Gastrocnemius medialis (tissue), 4 donors: Measurements from ENCODE around the gene PALLD. TPM values are rescaled to one million over a fixed set of nuclear protein-coding genes. Genes with fewer than 3 reads are reported as not detected.

Experiments
- ATAC-seq, 2 donors: fragments of 150-250 bp; one replicate each; pipeline ENCODE4 v1.9.1; 2016
- DNase-seq, 2 donors: peaks; one replicate each; pipeline ENCODE4 v3.0.0-alpha.2; 2019
- H3K27ac ChIP-seq, 4 donors: fragments of 200-600 bp; sonication (generic); 1 replicate in 1 of 4; 2 replicates in 3 of 4; pipeline ENCODE4 v1.5.1; 2016 to 2018; ENCODE audit warnings: mild to moderate bottlenecking in 2 of 4, moderate library complexity in 1 of 4
- H3K27me3 ChIP-seq, 3 donors: fragments of 200-600 bp; sonication (generic) in 2 of 3; 1 replicate in 1 of 3; 2 replicates in 2 of 3; pipeline versions ENCODE4 v1.5.1 to v1.6.0; 2016 to 2019; ENCODE audit warnings: mild to moderate bottlenecking in 1 of 3, moderate library complexity in 1 of 3
- H3K36me3 ChIP-seq, 2 donors: fragments of 200-600 bp; sonication (generic) in 1 of 2; one replicate each; pipeline ENCODE4 v1.5.1; 2017 to 2018
- H3K4me1 ChIP-seq, 2 donors: fragments of 200-600 bp; sonication (generic) in 1 of 2; one replicate each; pipeline ENCODE4 v1.5.1; 2016 to 2017; ENCODE audit warnings: mild to moderate bottlenecking in 2 of 2
- H3K4me3 ChIP-seq, 4 donors: fragments of 200-600 bp; sonication (generic) in 3 of 4; 1 replicate in 1 of 4; 2 replicates in 3 of 4; pipeline ENCODE4 v1.5.1; 2016 to 2019; ENCODE audit warnings: mild to moderate bottlenecking in 2 of 4
- H3K9me3 ChIP-seq, 3 donors: fragments of 200-600 bp; sonication (generic) in 2 of 3; 1 replicate in 1 of 3; 2 replicates in 2 of 3; pipeline ENCODE4 v1.5.1; 2016 to 2019
- POLR2A ChIP-seq, 2 donors: fragments of 450-650 bp; IDR thresholded peaks; one replicate each; pipeline ENCODE4 v1.6.1; 2017; ENCODE audit warnings: antibody characterized with exemption in 2 of 2, mild to moderate bottlenecking in 2 of 2, moderate library complexity in 2 of 2
- in situ Hi-C, 4 donors: fragments of 200-750 bp; cut with MboI; loops; one replicate each; pipeline versions ENCODE4 v1.15.0 to v1.8.0; 2017; ENCODE audit warnings: low sequenced_read_pairs in 4 of 4
- intact Hi-C: fragments of 100-400 bp; cut with DNase I; formaldehyde crosslinking; loops from one replicate; pipeline ENCODE4 v1.15.1; 2023; ENCODE audit warnings: low total_unique reads
- total RNA-seq, 4 donors: library from RNA; depleted of rRNA; stranded (reverse); fragments of >200 nt; gene quantifications; one replicate each; pipeline versions ENCODE4 v1.1.0 to v1.2.3, GENCODE V29; 2016
- TF ChIP-seq, protein P1 (sequence below), 5 experiments: fragments of 450-650 bp in 3 of 5; fragments of 200-600 bp in 2 of 5; sonication (generic) in 2 of 5; IDR thresholded peaks in 4 of 5; conservative IDR thresholded peaks in 1 of 5; 1 replicate in 4 of 5; 2 replicates in 1 of 5; pipeline ENCODE4 v1.5.1; 2016 to 2019; ENCODE audit warnings: antibody characterized with exemption in 5 of 5, mild to moderate bottlenecking in 3 of 5, moderate library complexity in 3 of 5

The PALLD gene
- total RNA-seq, 4 donors from 2014 or later, result 165 to 439 (median 319) TPM

DNA sequence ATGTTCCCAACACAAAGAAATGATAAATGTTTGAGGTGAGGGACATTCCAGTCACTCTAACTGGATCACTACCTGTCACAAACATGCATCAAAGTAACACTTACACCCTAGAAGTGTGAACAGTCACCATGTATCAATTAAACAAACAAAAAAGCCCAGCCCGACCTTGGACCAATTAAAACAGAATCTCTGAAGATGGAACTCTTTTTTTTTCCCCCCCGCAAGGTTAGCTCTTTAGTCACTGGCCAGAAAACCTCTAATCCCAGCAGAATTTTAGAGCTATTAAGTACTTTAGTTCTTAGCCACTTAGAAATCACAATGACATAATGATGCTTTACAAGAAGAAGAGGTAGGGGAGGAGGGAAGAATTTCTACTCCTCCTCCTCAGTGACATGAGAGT, 154.5 kb downstream of the PALLD start:
- peaks cover 12 to 17% of the 10 kb centered on the region in 2 donors for H3K4me1 ChIP-seq
- intact Hi-C loops, result no loop called here
- no peaks in the 10 kb centered on the region for H3K9me3 ChIP-seq
- no peaks in the 10 kb centered on the region for H3K36me3 ChIP-seq
- ATAC-seq (no peak), DNase-seq (no peak)
- H3K27me3 ChIP-seq, result no peaks in the 10 kb centered on the region
- no peak overlapping the region for H3K27ac ChIP-seq
- H3K4me3 ChIP-seq, result no peak overlapping the region
- TF ChIP-seq, protein P1, sequence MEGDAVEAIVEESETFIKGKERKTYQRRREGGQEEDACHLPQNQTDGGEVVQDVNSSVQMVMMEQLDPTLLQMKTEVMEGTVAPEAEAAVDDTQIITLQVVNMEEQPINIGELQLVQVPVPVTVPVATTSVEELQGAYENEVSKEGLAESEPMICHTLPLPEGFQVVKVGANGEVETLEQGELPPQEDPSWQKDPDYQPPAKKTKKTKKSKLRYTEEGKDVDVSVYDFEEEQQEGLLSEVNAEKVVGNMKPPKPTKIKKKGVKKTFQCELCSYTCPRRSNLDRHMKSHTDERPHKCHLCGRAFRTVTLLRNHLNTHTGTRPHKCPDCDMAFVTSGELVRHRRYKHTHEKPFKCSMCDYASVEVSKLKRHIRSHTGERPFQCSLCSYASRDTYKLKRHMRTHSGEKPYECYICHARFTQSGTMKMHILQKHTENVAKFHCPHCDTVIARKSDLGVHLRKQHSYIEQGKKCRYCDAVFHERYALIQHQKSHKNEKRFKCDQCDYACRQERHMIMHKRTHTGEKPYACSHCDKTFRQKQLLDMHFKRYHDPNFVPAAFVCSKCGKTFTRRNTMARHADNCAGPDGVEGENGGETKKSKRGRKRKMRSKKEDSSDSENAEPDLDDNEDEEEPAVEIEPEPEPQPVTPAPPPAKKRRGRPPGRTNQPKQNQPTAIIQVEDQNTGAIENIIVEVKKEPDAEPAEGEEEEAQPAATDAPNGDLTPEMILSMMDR (IDR thresholded peaks at IDR 0.05 in 4 of 5, conservative IDR thresholded peaks at IDR 0.05 in 1 of 5), result no peak
- TF ChIP-seq POLR2A (IDR thresholded peaks at IDR 0.05), result no peak
- in situ Hi-C loops, result no loop called here

DNA sequence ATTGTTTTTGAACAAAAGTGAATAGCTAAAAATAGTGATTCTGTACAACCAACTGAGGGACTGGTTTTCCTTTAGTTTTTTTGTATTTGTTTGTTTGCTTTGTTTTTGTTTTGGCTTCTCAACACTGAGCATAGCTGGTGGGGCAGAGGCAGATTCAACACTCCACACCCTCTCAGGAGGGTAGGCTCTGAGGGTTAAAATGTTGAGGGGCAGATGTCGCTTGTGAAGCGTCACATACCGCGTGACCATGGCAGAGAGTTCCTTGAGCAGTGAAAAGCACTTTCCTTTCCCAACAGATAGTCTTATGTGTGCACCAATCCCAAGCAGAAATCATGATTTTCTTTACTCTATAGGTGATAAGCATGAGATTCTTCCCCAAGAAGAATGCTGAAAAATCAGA, 155.0 kb downstream of the PALLD start:
- TF ChIP-seq, protein P1 (IDR thresholded peaks at IDR 0.05 in 4 of 5, conservative IDR thresholded peaks at IDR 0.05 in 1 of 5), result no peak
- no peak for TF ChIP-seq POLR2A (IDR thresholded peaks at IDR 0.05)
- Histone ChIP-seq H3K4me3 (no peak overlapping the region), H3K27ac (no peak overlapping the region), H3K36me3 (no peaks in the 10 kb centered on the region), H3K9me3 (no peaks in the 10 kb centered on the region), H3K4me1 (peaks cover 16 to 22% of the 10 kb centered on the region in 2 donors), H3K27me3 (no peaks in the 10 kb centered on the region)
- no peak for DNase-seq
- intact Hi-C loops (no loop called here), in situ Hi-C loops (no loop called here)
- no peak for ATAC-seq

DNA sequence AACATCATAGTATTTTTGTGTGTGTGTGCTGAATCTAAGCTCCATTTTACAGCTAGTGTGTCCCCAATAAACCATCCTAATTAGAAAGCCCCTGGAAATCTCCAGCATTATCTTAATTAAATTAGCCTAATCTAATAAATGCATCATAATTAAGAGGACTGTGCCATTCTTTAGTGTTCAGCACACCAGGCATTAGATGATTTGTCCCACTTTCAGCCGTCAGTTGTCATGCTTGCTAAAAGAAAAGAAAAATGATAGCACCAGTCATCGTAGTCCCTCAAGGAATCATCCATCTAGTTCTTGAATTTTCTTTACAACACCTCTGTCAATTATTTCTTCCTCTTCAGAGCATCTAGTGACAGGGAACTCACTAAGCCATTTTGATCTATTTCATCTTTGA, 155.9 kb downstream of the PALLD start:
- in situ Hi-C loops, result no loop called here
- no peak overlapping the region for H3K4me3 ChIP-seq
- no peaks in the 10 kb centered on the region for H3K36me3 ChIP-seq
- H3K27me3 ChIP-seq, result no peaks in the 10 kb centered on the region
- DNase-seq, result no peak
- no peak for ATAC-seq
- TF ChIP-seq POLR2A (IDR thresholded peaks at IDR 0.05), result no peak
- TF ChIP-seq, protein P1 (IDR thresholded peaks at IDR 0.05 in 4 of 5, conservative IDR thresholded peaks at IDR 0.05 in 1 of 5), result no peak
- no peaks in the 10 kb centered on the region for H3K9me3 ChIP-seq
- peak overlapping the region in 1 of 4 donors; percentile 20 for H3K27ac ChIP-seq
- intact Hi-C loops, result no loop called here
- H3K4me1 ChIP-seq, result peaks cover 23 to 27% of the 10 kb centered on the region in 2 donors

DNA sequence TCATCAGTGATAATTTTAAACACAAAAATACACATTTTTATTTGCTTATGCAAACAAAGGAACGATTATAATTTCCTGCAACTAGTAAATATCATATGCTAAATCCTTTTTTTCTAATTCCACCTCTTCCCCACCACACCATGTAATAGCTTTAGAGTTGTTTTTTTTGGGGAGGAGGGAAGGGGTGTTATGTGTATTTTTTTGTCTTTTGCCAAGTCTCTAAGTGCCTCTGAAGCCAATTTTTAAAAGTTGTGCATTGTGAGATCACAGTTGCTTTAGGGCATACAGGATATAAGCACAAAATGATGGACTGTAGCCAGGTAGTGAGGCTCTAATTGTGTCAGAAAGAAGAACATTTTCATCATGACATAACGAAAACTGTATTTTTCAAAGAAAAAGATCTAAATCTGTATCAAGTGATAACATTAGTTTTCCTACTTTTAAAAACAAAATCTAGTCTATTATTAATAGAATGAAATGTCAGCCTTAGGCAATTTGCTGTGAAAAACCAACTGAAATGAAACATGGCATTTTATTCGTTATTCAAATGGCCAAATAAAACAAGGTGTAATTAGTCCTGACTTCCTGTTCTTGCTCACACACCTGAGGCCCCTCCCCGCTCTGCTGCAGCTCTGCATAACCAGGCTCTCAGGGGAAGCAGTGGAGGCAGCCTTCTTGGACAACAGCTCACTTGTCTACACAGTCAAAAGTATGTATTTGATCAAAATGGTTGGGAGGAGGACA, 157.4 kb downstream of the PALLD start:
- ATAC-seq (no peak), DNase-seq (no peak)
- Histone ChIP-seq H3K27me3 (no peaks in the 10 kb centered on the region), H3K9me3 (no peaks in the 10 kb centered on the region), H3K36me3 (no peaks in the 10 kb centered on the region), H3K27ac (peak overlapping the region in 2 of 4 donors; percentile 61 to 67), H3K4me3 (no peak overlapping the region), H3K4me1 (peaks cover 28% of the 10 kb centered on the region in 2 donors)
- TF ChIP-seq, protein P1 (IDR thresholded peaks at IDR 0.05 in 4 of 5, conservative IDR thresholded peaks at IDR 0.05 in 1 of 5), result no peak
- no peak for TF ChIP-seq POLR2A (IDR thresholded peaks at IDR 0.05)
- intact Hi-C loops (no loop called here), in situ Hi-C loops (no loop called here)

DNA sequence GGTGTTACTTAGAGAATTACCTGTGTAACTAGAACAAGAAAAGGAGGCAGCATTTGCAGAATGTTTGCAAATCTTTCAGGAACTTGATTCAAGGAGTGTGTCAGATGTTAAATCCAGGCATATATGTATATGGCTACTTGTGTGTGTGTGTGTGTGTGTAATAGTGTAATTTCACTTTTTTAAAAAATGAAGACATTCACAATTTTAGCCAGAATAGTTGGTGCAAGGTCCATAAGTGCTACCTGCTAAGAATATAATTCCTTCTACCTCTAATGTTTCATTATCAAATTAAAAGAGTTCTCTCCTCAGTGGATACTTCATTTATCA, 158.0 kb downstream of the PALLD start:
- intact Hi-C loops, result no loop called here
- no peak for ATAC-seq
- in situ Hi-C loops, result no loop called here

More for the DNA sequence above, 158.0 kb downstream of the PALLD start:
- Histone ChIP-seq H3K4me3 (no peak overlapping the region), H3K27me3 (no peaks in the 10 kb centered on the region), H3K27ac (peak overlapping the region in 3 of 4 donors; percentile 29 to 67 (median 61)), H3K9me3 (no peaks in the 10 kb centered on the region), H3K4me1 (peaks cover 32 to 33% of the 10 kb centered on the region in 2 donors), H3K36me3 (no peaks in the 10 kb centered on the region)
- no peak for DNase-seq
- TF ChIP-seq, protein P1 (IDR thresholded peaks at IDR 0.05 in 4 of 5, conservative IDR thresholded peaks at IDR 0.05 in 1 of 5), result no peak
- TF ChIP-seq POLR2A (IDR thresholded peaks at IDR 0.05), result no peak
